CD14-positive monocyte (primary cell): ENCODE data around the gene PRM2. TPM values are rescaled to one million over a fixed set of nuclear protein-coding genes. Genes with fewer than 3 reads are reported as not detected.

Experiments used
- DNase-seq, 3 donors: peaks; one replicate each; pipeline ENCODE4 v3.0.0-alpha.2; 2011 to 2022
- H2AFZ ChIP-seq: 2 replicates; pipeline ENCODE4 v1.6.0; 2012; ENCODE audit warnings: mild to moderate bottlenecking, low read depth, low read length, inconsistent platforms; ENCODE audit not compliant: insufficient read depth, poor library complexity, severe bottlenecking
- H3K27ac ChIP-seq, 2 donors: 1 replicate in 1 of 2; 2 replicates in 1 of 2; pipeline ENCODE4 v1.5.1; 2012 to 2013; ENCODE audit warnings: low read length in 2 of 2, control low read depth in 1 of 2, inconsistent platforms in 1 of 2, low read depth in 1 of 2, mild to moderate bottlenecking in 1 of 2
- H3K27me3 ChIP-seq, 2 donors: one replicate each; pipeline versions ENCODE4 v1.6.0 to v1.6.1; 2011 to 2013; ENCODE audit warnings: low read length in 2 of 2; ENCODE audit not compliant: control insufficient read depth in 2 of 2, insufficient read depth in 2 of 2
- H3K36me3 ChIP-seq, 2 donors: replicated peaks in 1 of 2; 1 replicate in 1 of 2; 2 replicates in 1 of 2; pipeline versions ENCODE4 v1.5.1 to v1.6.1; 2012 to 2013; ENCODE audit warnings: low read length in 2 of 2, control low read depth in 1 of 2, inconsistent platforms in 1 of 2, mild to moderate bottlenecking in 1 of 2; ENCODE audit not compliant: insufficient read depth in 2 of 2, control insufficient read depth in 1 of 2
- H3K4me1 ChIP-seq, 2 donors: 1 replicate in 1 of 2; 2 replicates in 1 of 2; pipeline versions ENCODE4 v1.5.1 to v1.6.1; 2012 to 2013; ENCODE audit warnings: low read length in 2 of 2, control low read depth in 1 of 2, inconsistent platforms in 1 of 2, mild to moderate bottlenecking in 1 of 2, moderate library complexity in 1 of 2; ENCODE audit not compliant: insufficient read depth in 2 of 2, control insufficient read depth in 1 of 2
- H3K4me2 ChIP-seq: replicated peaks from 2 replicates; pipeline ENCODE3; 2012; ENCODE audit warnings: low read length, moderate library complexity, mild to moderate bottlenecking; ENCODE audit not compliant: poor library complexity, severe bottlenecking; ENCODE audit errors: extremely low read depth
- H3K4me3 ChIP-seq, 3 experiments: fragments of 200-600 bp in 1 of 3; sonication (generic) in 1 of 3; replicated peaks in 1 of 3; 1 replicate in 2 of 3; 2 replicates in 1 of 3; pipeline ENCODE4 v1.5.1; 2011 to 2013; ENCODE audit warnings: low read length in 3 of 3, mild to moderate bottlenecking in 3 of 3, control low read depth in 2 of 3, low read depth in 2 of 3, inconsistent platforms in 1 of 3, moderate library complexity in 1 of 3
- H3K79me2 ChIP-seq: 2 replicates; pipeline ENCODE4 v1.6.0; 2012; ENCODE audit warnings: mild to moderate bottlenecking, control low read depth, inconsistent platforms, low read length, moderate library complexity; ENCODE audit not compliant: insufficient read depth
- H3K9ac ChIP-seq: 2 replicates; pipeline ENCODE4 v1.6.0; 2017; ENCODE audit warnings: low read length, mild to moderate bottlenecking; ENCODE audit not compliant: insufficient read depth, poor library complexity, severe bottlenecking
- H3K9me3 ChIP-seq, 2 donors: replicated peaks in 1 of 2; 1 replicate in 1 of 2; 2 replicates in 1 of 2; pipeline versions ENCODE4 v1.5.1 to v1.6.1; 2012 to 2013; ENCODE audit warnings: low read length in 2 of 2, control low read depth in 1 of 2; ENCODE audit not compliant: control insufficient read depth in 1 of 2, insufficient read depth in 1 of 2
- H4K20me1 ChIP-seq: 2 replicates; pipeline ENCODE4 v1.6.0; 2012; ENCODE audit warnings: mild to moderate bottlenecking, low read length, control low read depth, moderate library complexity; ENCODE audit not compliant: insufficient read depth
- H3K27ac Mint-ChIP-seq, 7 donors: one replicate each; pipeline ENCODE4 v1.8.0; 2020; ENCODE audit warnings: mild to moderate bottlenecking in 7 of 7, mixed read lengths in 7 of 7, moderate library complexity in 6 of 7, inconsistent platforms in 2 of 7
- H3K27me3 Mint-ChIP-seq, 3 donors: one replicate each; pipeline ENCODE4 v1.8.0; 2021 to 2022; ENCODE audit warnings: low read depth in 3 of 3, mild to moderate bottlenecking in 3 of 3, mixed read lengths in 3 of 3, moderate library complexity in 3 of 3, inconsistent platforms in 1 of 3
- H3K36me3 Mint-ChIP-seq, 2 donors: one replicate each; pipeline ENCODE4 v1.8.0; 2020; ENCODE audit warnings: mixed read lengths in 2 of 2, inconsistent platforms in 1 of 2, mild to moderate bottlenecking in 1 of 2
- H3K4me1 Mint-ChIP-seq: one replicate; pipeline ENCODE4 v1.8.0; 2020; ENCODE audit warnings: mild to moderate bottlenecking, mixed read lengths
- H3K4me3 Mint-ChIP-seq, 2 donors: one replicate each; pipeline ENCODE4 v1.8.0; 2020; ENCODE audit warnings: mild to moderate bottlenecking in 2 of 2, mixed read lengths in 2 of 2, moderate library complexity in 1 of 2
- H3K9me3 Mint-ChIP-seq, 7 donors: one replicate each; pipeline ENCODE4 v1.8.0; 2020 to 2022; ENCODE audit warnings: mixed read lengths in 7 of 7, mild to moderate bottlenecking in 6 of 7, moderate library complexity in 6 of 7, inconsistent platforms in 2 of 7
- WGBS: methylation state at CpG from one replicate; pipeline ENCODE4 v1.1.5; 2013; ENCODE audit warnings: missing lambda C conversion rate; ENCODE audit not compliant: insufficient coverage; 5-methylcytosine and 5-hydroxymethylcytosine counted together
- intact Hi-C, 2 donors: fragments of 100-400 bp; cut with micrococcal nuclease; formaldehyde crosslinking; loops; one replicate each; pipeline versions ENCODE4 v1.15.0 to v1.15.1; 2023
- polyA plus RNA-seq, 3 donors: library from polyadenylated mRNA; depleted of rRNA in 1 of 3; unstranded in 2 of 3; stranded (reverse) in 1 of 3; fragments of 300-500 nt in 2 of 3; fragments of >200 nt in 1 of 3; fragmentation: Illumina TruSeq in 2 of 3; gene quantifications; 1 replicate in 2 of 3; 2 replicates in 1 of 3; pipeline ENCODE4 v1.2.3, GENCODE V29; 2012 to 2021
- TF ChIP-seq, protein P1 (sequence below): fragments of 200-600 bp; IDR thresholded peaks from one replicate; pipeline ENCODE4 v1.8.0; 2022; ENCODE audit warnings: antibody characterized with exemption, mild to moderate bottlenecking

The PRM2 gene
- polyA plus RNA-seq, 3 donors: not detected

DNA sequence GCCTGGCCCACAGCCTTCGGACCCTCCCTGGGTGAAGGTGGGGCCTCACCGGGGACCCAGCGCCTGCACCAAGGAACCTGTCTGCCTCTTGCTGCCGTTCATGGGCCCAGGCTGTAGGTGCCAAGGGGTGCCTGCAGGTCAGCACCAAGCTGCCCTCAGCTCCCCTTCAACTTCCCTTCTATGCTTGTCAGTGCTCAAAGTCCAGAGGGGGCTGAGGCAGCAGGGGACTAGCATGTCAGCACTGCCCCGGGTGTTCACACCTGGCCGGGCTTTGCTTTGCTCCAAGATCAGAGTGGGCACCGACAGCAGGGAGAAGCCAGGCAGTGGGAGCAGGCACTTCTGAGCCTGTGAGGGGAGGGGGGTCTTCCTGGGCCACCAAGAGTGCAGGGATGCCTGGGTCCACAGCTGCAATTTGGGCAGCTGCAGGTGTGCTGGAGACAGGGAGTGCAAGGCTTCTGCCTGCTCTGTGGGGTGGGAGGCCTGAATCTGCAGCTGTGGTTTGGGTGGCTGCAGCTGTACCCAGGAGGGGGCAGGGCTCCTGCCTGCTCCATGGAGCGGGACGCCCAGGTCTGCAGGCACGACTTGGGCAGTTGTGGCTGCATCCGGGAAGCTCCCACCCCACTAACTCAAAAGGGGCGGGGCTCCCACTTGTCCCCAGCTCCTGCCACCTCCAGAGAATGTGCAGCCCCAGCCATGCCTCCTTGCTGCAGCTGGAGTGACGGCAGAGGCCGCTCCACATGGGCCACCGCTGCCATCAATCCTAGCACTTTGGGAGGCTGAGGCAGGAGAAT is 32.4 kb upstream of the PRM2 start:
- Histone ChIP-seq H3K27ac (no peak overlapping the region), H3K27me3 (no peaks in the 10 kb centered on the region), H3K4me3 (no peak overlapping the region), H3K79me2 (no peaks in the 10 kb centered on the region), H3K4me1 (peaks cover 80 to 85% of the 10 kb centered on the region in 2 donors), H3K4me2 (no peak overlapping the region), H2AFZ (peak overlapping the region; percentile 8), H3K36me3 (no peaks in the 10 kb centered on the region), H3K9me3 (no peaks in the 10 kb centered on the region), H4K20me1 (no peaks in the 10 kb centered on the region), H3K9ac (no peak overlapping the region)
- no peak for DNase-seq
- 52% methylated on average over 13 of the region's 15 CpGs for WGBS
- Mint-ChIP-seq H3K27me3 (peaks cover 4 to 16% (median 12%) of the 10 kb centered on the region in 3 donors), H3K36me3 (peaks cover 0 to 4% of the 10 kb centered on the region in 2 donors), H3K4me3 (peak overlapping the region in 1 of 2 donors; percentile 42), H3K4me1 (peaks cover 79% of the 10 kb centered on the region), H3K9me3 (peaks cover 0 to 2% (median 0%) of the 10 kb centered on the region in 7 donors), H3K27ac (peak overlapping the region in 2 of 7 donors; percentile 68 to 76)
- intact Hi-C loops: no loop called here
- TF ChIP-seq, protein P1, sequence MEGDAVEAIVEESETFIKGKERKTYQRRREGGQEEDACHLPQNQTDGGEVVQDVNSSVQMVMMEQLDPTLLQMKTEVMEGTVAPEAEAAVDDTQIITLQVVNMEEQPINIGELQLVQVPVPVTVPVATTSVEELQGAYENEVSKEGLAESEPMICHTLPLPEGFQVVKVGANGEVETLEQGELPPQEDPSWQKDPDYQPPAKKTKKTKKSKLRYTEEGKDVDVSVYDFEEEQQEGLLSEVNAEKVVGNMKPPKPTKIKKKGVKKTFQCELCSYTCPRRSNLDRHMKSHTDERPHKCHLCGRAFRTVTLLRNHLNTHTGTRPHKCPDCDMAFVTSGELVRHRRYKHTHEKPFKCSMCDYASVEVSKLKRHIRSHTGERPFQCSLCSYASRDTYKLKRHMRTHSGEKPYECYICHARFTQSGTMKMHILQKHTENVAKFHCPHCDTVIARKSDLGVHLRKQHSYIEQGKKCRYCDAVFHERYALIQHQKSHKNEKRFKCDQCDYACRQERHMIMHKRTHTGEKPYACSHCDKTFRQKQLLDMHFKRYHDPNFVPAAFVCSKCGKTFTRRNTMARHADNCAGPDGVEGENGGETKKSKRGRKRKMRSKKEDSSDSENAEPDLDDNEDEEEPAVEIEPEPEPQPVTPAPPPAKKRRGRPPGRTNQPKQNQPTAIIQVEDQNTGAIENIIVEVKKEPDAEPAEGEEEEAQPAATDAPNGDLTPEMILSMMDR: no peak

DNA sequence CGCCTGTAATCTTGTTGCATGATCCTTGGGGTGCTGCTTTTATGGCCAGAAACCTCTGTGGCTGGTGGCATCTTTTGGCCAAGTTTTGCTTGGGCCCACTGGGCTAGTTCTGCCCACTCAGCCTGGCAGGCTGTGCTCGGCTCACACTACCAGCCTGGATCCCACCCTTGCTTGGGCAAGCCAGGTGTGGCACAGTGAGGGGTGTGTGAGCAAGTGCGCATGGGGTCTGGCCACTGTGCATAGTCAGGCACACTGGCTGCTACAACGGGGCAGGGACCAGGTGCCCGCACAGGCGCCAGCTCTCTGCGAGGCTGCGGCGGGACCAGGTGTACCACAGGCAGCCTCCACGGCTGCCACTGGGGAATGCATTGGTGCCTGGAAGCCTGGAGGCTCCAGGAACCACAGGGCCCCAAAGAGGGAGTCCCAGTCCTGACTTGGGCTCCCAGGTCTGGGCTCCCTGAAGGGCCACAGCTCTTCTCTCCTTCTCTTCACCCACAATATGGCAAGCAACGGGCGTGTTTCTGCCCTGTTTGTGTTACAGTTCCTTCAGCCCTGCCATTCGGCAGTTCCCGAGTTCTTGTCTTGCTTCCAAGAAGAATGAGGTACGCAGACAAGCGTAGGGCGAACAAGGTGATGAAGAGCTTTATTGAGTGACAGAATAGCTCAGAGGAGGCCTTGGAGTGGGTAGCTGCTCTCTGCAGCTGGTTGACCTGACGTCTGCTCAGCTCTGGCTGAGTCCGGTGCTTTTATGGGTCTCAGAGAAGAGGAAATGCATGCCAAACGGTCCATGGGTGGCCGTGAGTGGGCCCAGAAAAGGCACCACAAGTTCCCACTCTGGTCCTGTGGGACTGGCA is 31.6 kb upstream of the PRM2 start:
- H3K79me2 ChIP-seq: no peaks in the 10 kb centered on the region
- Mint-ChIP-seq H3K27ac (peak overlapping the region in 5 of 7 donors; percentile 33 to 86 (median 77)), H3K36me3 (peaks cover 0 to 2% of the 10 kb centered on the region in 2 donors), H3K9me3 (peaks cover 0 to 2% (median 0%) of the 10 kb centered on the region in 7 donors), H3K27me3 (peaks cover 0 to 14% (median 12%) of the 10 kb centered on the region in 3 donors), H3K4me1 (peaks cover 74% of the 10 kb centered on the region), H3K4me3 (peak overlapping the region in 1 of 2 donors; percentile 57)
- intact Hi-C loops: no loop called here
- DNase-seq: no peak
- no peaks in the 10 kb centered on the region for H3K36me3 ChIP-seq
- peak overlapping the region; percentile 8 for H2AFZ ChIP-seq
- peak overlapping the region; percentile 55 for H3K4me2 ChIP-seq
- no peaks in the 10 kb centered on the region for H4K20me1 ChIP-seq
- H3K27me3 ChIP-seq: no peaks in the 10 kb centered on the region
- TF ChIP-seq, protein P1: no peak
- H3K4me3 ChIP-seq: peak overlapping the region in 1 of 3 experiments; percentile 46
- WGBS: 68% methylated on average over 19 of the region's 21 CpGs
- H3K9me3 ChIP-seq: no peaks in the 10 kb centered on the region
- H3K27ac ChIP-seq: peak overlapping the region; percentile 22 to 65
- H3K9ac ChIP-seq: no peak overlapping the region
- peaks cover 79 to 81% of the 10 kb centered on the region in 2 donors for H3K4me1 ChIP-seq
